Measurements from ENCODE around the gene NYNRIN.

Gene NYNRIN

GRCh38 chr14:24416932-24417619 lies 18.3 kb downstream of the NYNRIN start:
- DNase-seq: no peak

GRCh38 chr14:24417832-24418491 lies 19.2 kb downstream of the NYNRIN start:
- no peak for DNase-seq

GRCh38 chr14:24418492-24418873 lies 19.7 kb downstream of the NYNRIN start:
- DNase-seq: no peak

- DNase-seq: no peak
Measured at GRCh38 chr14:24422261-24422660, 23.5 kb downstream of the NYNRIN start.

DNA sequence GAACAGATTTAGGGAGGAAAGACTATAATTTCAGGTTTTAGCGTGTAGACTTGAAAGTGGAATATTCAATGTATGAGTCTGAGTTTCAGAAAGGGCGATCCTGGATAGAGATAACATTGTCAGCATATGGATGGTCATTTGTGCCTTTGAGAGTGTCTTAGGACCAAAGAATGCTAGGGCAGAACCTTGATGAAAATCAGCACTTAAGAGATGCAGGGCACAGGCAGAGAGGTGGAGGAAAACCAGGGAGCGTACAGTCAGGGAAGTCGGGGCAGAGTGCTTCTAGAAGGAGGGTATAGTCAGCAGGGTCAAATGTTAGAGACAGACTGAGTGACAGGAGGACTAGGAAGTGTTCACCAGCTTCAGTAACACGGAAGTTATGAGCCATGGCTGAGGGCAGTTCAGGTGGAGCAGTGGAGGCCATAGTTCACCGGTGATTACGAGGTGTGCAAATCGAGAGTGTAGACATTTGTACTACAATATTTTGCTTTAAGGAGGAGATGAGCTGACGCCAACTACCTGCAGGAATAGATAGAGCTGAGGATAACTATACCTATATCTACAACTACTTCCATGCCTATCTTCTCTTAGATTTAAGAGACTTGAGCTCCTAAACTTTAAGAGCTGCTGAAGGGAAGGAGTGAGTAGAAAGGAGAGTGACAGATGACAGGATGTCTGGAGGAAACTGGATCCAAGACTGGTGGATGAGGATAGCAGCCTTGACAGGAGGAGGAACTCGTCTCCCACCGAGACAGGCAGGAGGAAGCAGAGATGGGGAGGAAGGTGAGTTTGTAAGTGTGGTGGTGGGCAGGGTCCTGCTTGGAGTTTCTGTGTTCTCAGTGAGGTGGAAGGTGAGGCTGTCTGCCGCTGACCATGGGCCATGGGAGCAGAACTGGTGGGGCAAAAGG lies 24.1 kb downstream of the NYNRIN start:
- DNase-seq: no peak

GRCh38 chr14:24425704-24426103 lies 26.9 kb downstream of the NYNRIN start:
- no peak for DNase-seq

DNA sequence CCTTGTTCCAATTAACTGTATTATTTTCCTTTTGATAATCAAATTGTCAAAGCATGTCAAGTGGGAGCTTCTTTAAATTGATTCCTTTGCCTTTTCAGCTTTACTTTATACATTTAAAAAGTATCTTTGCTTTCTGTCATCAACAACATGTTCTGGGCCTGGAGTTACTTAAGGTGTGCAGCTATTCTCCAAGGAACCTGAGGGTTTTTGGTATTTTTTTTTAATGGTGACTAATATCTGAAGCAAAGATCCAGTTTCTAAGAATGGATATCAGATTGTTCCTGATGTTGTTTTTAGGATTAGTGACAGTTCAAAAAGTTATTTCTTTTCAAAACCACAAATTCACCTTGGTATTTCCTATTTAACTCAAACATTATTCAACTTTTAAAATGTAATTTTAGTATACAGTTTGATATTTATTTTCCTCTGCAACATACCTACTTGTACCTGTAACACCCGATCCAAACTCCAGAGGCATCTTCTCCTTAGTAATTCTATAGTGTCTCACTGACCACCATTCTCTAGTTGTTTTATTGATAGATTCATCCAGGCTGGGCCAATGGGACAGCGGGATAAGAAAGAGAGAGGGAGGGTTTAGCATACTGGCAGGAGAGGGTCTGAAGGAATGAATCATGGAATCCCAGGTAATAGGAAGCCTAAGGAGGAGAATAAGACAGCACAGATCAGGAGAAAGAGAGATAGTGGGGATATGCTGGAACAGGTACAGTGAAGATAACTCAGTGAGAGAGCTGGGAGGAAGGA lies 27.5 kb downstream of the NYNRIN start:
- DNase-seq: no peak

DNA sequence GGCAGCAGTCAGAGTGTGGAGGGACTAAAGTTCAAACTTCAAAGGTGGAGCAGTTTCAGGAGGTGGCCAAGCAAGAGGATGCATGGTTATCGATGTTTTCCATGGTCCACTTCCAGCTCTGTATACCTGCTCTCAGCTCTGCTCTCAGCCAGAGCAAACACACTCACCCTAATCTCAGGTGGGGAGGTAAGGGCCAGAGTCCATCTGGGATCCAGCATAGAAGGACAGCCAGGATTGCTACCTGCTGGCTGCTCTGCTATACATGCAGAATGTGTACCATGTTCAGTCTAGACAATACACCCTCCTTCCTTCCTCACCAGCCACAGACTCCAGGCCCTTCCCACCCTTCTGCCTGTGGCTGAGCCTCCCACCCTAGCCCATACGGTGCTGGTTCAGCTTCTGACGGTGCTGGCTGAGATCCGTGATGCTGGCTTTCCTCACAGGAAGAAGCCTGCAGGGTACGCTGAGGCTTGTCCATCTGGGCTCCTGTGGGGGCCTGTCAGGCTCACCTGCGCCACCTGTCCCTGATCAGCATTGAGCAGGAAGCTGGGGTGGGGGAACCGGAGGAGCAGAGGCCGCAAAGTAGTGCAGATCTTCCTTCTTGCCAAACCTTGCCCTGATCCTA lies 28.2 kb downstream of the NYNRIN start:
- no peak for DNase-seq

GRCh38 chr14:24427537-24428508 lies 29.0 kb downstream of the NYNRIN start:
- no peak for DNase-seq

DNA sequence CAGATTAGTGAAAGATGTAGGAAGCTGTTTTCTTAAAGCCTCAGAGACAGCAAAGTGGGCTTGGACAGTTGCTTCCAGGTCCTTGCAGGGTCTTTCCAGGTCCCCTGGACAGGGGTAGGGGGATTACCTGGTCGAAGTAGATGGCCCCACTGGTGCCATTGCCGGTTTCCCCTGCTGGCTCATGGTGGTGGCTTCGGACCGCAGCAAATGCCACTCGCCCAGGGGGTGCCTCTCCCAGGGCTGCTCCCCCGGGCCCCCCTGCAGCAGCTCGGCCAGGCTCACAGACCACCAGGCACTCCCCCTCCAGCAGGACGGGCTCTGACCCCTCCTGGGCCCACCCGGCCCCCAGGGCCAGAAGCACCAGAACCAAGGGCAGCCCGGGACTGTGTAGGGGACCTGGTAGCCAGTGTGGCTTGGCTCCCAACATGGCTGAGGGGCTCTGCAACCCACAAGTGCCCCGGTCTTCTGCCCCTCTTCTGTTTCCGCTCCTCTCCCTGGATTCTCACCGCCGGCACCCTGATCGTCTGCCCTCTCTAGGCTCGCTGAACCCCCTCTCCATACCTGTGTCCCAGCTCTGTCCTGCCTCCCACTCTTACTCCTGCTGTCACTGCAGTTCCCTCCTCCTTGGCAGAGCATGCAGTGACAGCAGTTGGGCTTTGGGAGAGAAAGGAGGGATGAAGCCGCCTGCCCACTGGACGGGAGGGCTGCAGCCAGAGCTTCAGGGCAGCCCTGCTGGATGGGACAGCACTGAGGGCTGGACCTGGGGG lies 30.0 kb downstream of the NYNRIN start:
- no peak for DNase-seq

- peak; percentile 81 for DNase-seq
Measured at GRCh38 chr14:24429395-24430142, 30.8 kb downstream of the NYNRIN start, which contains the start of the genes CBLN3 and KHNYN. TSS of gene CBLN3 (minus strand) at chr14:24429668. CDS start at chr14:24429054, 614 bp downstream. TSS of gene KHNYN (plus strand) at chr14:24429954. CDS start at chr14:24430731, 777 bp downstream.

GRCh38 chr14:24430143-24430681 lies 31.4 kb downstream of the NYNRIN start:
- DNase-seq: no peak

GRCh38 chr14:24430682-24431568 lies 32.1 kb downstream of the NYNRIN start:
- DNase-seq: peak; percentile 39

DNA sequence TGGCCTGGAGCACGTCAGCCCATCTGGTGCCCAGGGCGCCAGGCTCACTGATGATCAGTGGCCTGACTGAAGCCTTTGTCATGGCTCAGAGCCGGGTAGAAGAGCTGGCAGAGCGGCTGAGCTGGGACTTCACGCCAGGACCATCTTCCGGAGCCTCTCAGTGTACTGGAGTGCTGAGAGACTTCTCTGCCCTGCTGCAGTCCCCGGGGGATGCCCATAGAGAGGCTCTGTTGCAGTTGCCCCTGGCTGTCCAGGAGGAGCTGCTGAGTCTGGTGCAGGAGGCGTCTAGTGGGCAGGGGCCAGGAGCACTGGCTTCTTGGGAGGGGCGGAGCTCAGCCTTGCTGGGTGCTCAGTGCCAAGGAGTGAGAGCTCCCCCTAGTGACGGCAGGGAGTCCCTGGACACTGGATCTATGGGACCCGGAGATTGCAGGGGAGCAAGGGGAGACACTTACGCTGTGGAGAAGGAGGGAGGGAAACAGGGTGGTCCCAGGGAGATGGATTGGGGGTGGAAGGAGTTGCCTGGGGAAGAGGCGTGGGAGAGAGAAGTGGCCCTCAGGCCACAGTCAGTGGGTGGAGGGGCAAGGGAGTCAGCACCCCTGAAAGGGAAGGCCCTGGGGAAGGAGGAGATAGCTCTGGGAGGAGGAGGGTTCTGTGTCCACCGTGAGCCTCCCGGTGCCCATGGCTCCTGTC lies 32.9 kb downstream of the NYNRIN start:
- DNase-seq: peak; percentile 79

DNA sequence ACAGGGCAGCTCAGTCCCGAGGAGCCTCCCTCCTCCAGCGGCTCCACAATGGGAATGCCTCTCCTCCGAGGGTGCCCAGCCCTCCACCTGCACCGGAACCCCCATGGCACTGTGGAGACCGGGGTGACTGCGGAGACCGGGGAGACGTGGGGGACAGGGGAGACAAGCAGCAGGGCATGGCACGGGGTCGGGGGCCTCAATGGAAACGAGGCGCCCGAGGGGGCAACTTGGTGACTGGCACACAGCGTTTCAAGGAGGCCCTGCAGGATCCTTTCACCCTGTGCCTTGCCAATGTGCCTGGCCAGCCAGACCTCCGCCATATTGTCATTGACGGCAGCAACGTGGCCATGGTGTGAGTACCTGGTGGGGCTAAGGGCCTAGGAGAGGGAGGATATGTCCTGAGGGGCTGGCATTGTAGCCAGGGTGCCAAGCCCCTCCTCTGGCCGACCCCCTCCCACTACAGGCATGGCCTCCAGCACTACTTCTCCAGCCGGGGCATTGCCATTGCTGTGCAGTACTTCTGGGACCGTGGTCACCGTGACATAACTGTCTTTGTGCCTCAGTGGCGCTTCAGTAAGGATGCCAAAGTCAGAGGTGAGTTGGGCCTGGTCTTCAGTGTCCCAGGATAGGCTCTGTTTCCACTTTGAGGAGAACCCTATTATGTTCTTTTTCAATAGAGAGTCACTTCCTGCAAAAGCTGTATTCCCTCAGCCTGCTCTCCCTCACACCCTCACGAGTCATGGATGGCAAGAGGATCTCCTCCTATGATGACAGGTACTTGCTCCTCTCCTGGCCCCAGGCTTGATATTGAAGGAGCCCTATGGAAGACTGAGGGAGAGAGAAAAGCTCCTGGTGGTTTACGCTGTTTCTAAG lies 33.7 kb downstream of the NYNRIN start:
- no peak for DNase-seq

DNA sequence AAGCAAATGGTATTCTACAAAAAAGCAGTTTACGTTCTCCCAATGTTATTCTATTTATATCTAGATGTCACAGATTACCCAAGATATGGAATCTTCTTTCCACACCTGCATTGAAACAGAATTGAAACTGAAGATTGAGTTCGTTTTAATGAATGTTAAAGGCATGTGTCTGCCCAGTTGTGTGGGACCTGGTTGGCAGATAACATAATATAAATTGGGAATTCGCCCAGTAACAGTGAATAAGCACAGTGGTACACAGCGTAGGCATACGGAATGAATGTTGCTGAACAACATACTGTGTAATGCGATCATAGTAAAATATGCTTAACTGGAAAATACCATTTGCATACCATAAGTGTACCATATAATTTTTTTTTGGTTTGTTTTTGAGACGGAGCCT lies 35.2 kb downstream of the NYNRIN start:
- no peak for DNase-seq
